Upper lobe of left lung (tissue), 4 donors: ENCODE measurements around the gene CENPV.
"Not testable (repeated sequence)": the region's sequence is repeated elsewhere in the genome, so short reads cannot be mapped to it uniquely, and the experiment has no call there.

Source experiments
- EP300 ChIP-seq, 4 donors: sonication (generic); formaldehyde crosslinking; IDR thresholded peaks; one replicate each; pipeline ENCODE4 v1.5.1; 2017; ENCODE audit warnings: antibody characterized with exemption in 4 of 4, control low read depth in 2 of 4
- POLR2A ChIP-seq, 4 donors: fragments of 450-650 bp; IDR thresholded peaks; one replicate each; pipeline ENCODE4 v1.5.1; 2016 to 2017; ENCODE audit warnings: antibody characterized with exemption in 4 of 4, mild to moderate bottlenecking in 2 of 4
- POLR2AphosphoS5 ChIP-seq, 2 donors: sonication (generic); formaldehyde crosslinking; IDR thresholded peaks; one replicate each; pipeline ENCODE4 v1.5.1; 2017; ENCODE audit warnings: antibody characterized with exemption in 2 of 2
- TF ChIP-seq, protein P1 (sequence below), 6 experiments: fragments of 450-650 bp in 4 of 6; fragments of 200-600 bp in 2 of 6; sonication (generic) in 2 of 6; IDR thresholded peaks; one replicate each; pipeline ENCODE4 v1.5.1; 2016 to 2019; ENCODE audit warnings: antibody characterized with exemption in 6 of 6

DNA sequence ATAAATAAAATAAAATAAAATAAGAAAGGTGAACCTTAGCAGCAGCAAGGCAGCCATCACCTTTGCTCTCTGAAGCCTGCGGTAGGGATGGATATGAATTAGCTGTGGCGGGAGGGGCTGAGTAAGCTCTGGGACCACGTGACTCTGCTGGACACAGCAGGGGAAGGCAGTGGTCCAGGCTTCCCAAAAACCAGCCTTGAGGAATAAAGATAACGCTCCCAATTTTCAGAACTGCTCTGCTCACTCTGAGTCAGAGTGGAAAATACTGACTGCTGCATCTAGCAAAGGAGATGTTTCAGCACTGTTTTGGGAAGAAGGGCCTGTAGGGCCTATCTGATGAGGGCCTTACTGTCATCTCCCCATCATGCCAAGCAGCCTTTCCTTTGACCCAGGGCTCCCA, 42.6 kb upstream of the CENPV start:
- TF ChIP-seq, protein P1, sequence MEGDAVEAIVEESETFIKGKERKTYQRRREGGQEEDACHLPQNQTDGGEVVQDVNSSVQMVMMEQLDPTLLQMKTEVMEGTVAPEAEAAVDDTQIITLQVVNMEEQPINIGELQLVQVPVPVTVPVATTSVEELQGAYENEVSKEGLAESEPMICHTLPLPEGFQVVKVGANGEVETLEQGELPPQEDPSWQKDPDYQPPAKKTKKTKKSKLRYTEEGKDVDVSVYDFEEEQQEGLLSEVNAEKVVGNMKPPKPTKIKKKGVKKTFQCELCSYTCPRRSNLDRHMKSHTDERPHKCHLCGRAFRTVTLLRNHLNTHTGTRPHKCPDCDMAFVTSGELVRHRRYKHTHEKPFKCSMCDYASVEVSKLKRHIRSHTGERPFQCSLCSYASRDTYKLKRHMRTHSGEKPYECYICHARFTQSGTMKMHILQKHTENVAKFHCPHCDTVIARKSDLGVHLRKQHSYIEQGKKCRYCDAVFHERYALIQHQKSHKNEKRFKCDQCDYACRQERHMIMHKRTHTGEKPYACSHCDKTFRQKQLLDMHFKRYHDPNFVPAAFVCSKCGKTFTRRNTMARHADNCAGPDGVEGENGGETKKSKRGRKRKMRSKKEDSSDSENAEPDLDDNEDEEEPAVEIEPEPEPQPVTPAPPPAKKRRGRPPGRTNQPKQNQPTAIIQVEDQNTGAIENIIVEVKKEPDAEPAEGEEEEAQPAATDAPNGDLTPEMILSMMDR (IDR thresholded peaks at IDR 0.05) = not testable (repeated sequence)
- not testable (repeated sequence) for TF ChIP-seq POLR2A, POLR2AphosphoS5, EP300 (IDR thresholded peaks at IDR 0.05)
